ENCODE measurements around the gene NTHL1. TPM values are rescaled to one million over a fixed set of nuclear protein-coding genes. Genes with fewer than 3 reads are reported as not detected.

Gene NTHL1
- total RNA-seq, 1 experiment from 2014 or later = 52.0 TPM

- no peak overlapping the region for H3K56ac ChIP-seq (ENCODE audit: insufficient read length, low read depth, low read length)
- no peak overlapping the region; a peak in 1 of 7 replicates for H3K27ac Mint-ChIP-seq
- no peak overlapping the region for H4K8ac ChIP-seq (replicated peaks; ENCODE audit: insufficient read length, low read depth, low read length)
- H3K23me2 ChIP-seq (ENCODE audit: insufficient read length, low read depth, low read length, poor library complexity, severe bottlenecking) = no peaks in the 10 kb centered on the region
- no peak overlapping the region for H3K18ac ChIP-seq (ENCODE audit: insufficient read length, low read depth, low read length)
- H3K14ac ChIP-seq (ENCODE audit: insufficient read depth, low read length) = no peak overlapping the region
- no peaks in the 10 kb centered on the region for H3K79me1 ChIP-seq (ENCODE audit: insufficient read depth, low read depth, low read length, poor library complexity, severe bottlenecking)
- H3K27me3 ChIP-seq (ENCODE audit: insufficient read depth, low read length) = no peaks in the 10 kb centered on the region
- H3K4me2 ChIP-seq (ENCODE audit: insufficient read depth, insufficient read length, low read length) = no peak overlapping the region
- H4K5ac ChIP-seq (ENCODE audit: insufficient read length, low read depth, low read length) = no peak overlapping the region
- H4K91ac ChIP-seq (ENCODE audit: insufficient read length, low read depth, low read length) = no peak overlapping the region
- H2AFZ ChIP-seq (ENCODE audit: low read length) = no peak overlapping the region
- no peaks in the 10 kb centered on the region for H4K20me1 ChIP-seq (ENCODE audit: control insufficient read depth, insufficient read depth, insufficient read length)
- no peak for TF ChIP-seq CTCF (conservative IDR thresholded peaks at IDR 0.05)
- no peaks in the 10 kb centered on the region for H3K4me1 ChIP-seq (ENCODE audit: insufficient read depth, low read length)
- H2AK5ac ChIP-seq (ENCODE audit: insufficient read length, low read length) = no peak overlapping the region
- no CpG with 5 or more reads among the region's 29 CpGs for WGBS (ENCODE audit: extremely low coverage, insufficient read length, low lambda C conversion rate)
- no peak overlapping the region for H2BK5ac ChIP-seq (ENCODE audit: insufficient read length, low read length)
- H2BK12ac ChIP-seq (ENCODE audit: insufficient read length, low read depth, low read length) = no peak overlapping the region
- no peaks in the 10 kb centered on the region for H3K9me3 Mint-ChIP-seq
- no peak overlapping the region for H2BK120ac ChIP-seq (ENCODE audit: low read depth, low read length, poor library complexity, severe bottlenecking)
- H3T11ph ChIP-seq (ENCODE audit: low read length) = no peak overlapping the region
- no peak overlapping the region for H3K27ac ChIP-seq (ENCODE audit: insufficient read length, low read depth, low read length)
- H3K23ac ChIP-seq (ENCODE audit: insufficient read length, low read depth, low read length) = no peak overlapping the region
- peaks cover 12 to 54% (median 52%) of the 10 kb centered on the region in 3 experiments; a peak in 6 of 7 replicates for H3K36me3 Mint-ChIP-seq (ENCODE audit: insufficient read depth in 1 of 3, low read depth in 3 of 3)
- no peaks in the 10 kb centered on the region for H3K4me1 Mint-ChIP-seq
- H2BK15ac ChIP-seq (ENCODE audit: low read depth, low read length) = no peak overlapping the region
- no peaks in the 10 kb centered on the region for H3K79me2 ChIP-seq (ENCODE audit: insufficient read depth, low read length)
- H3K27me3 Mint-ChIP-seq (ENCODE audit: low read depth) = no peaks in the 10 kb centered on the region
- no peak overlapping the region; a peak in 1 of 5 replicates for H3K4me3 Mint-ChIP-seq
- DNase-seq = no peak
- no peak overlapping the region for H3K4ac ChIP-seq (ENCODE audit: low read depth, low read length)
- no peak overlapping the region for H3K9ac ChIP-seq (ENCODE audit: extremely low read depth, insufficient read length, low read length)
- H2BK20ac ChIP-seq (ENCODE audit: low read depth, low read length, poor library complexity, severe bottlenecking) = no peak overlapping the region
- H3K9me3 ChIP-seq (ENCODE audit: control insufficient read depth, low read depth, low read length) = no peaks in the 10 kb centered on the region
These were observed 23.2 kb upstream of the NTHL1 start for GRCh38 chr16:2070576-2071453.
